ENCODE data around the gene POC1A. TPM values are rescaled to one million over a fixed set of nuclear protein-coding genes. Genes with fewer than 3 reads are reported as not detected.

The POC1A gene
- total and polyA plus RNA-seq, 10 of the 15 experiments (the other 5 are each of a cell fraction or from before 2014, with no cell fraction given) = 8.5 to 49.8 (median 23.5) TPM

GRCh38 chr3:52093756-52094545 is 60.3 kb downstream of the POC1A start (continued):
- TF ChIP-seq MEF2B (IDR thresholded peaks at IDR 0.05; ENCODE audit: partially characterized antibody, poor library complexity, severe bottlenecking) = no peak
- no peak for TF ChIP-seq NR2C1 (IDR thresholded peaks at IDR 0.05)
- TF ChIP-seq TCF12 (IDR thresholded peaks at IDR 0.05; ENCODE audit: low read depth, low read length) = no peak
- no peak for TF ChIP-seq NRF1 (conservative IDR thresholded peaks at IDR 0.05; ENCODE audit: low read depth, low read length)

GRCh38 chr3:52092891-52093290 is 61.3 kb downstream of the POC1A start:
- FAIRE-seq (no peak), ATAC-seq (no peak), DNase-seq (ENCODE audit: low read depth, low spot score) (no peak)
- BruUV-seq (replicated peaks) = no TSS peak
- no peak overlapping the region for H3K9ac ChIP-seq (ENCODE audit: control insufficient read depth, insufficient read depth, low read length)
- H3K27me3 ChIP-seq (replicated peaks in 1 of 2; ENCODE audit: control insufficient read depth in 2 of 2, insufficient read depth in 2 of 2, low read length in 1 of 2) = no peaks in the 10 kb centered on the region
- no peak overlapping the region for H2AFZ ChIP-seq (ENCODE audit: control insufficient read depth, low read depth, low read length)
- no peaks in the 10 kb centered on the region for H3K9me3 ChIP-seq (replicated peaks; ENCODE audit: control insufficient read depth, insufficient read depth, low read length)
- no peak overlapping the region for H3K4me2 ChIP-seq (ENCODE audit: control insufficient read depth, insufficient read depth)
- intact Hi-C loops (cut with micrococcal nuclease; ENCODE audit: unreplicated experiment) = no loop called here
- H3K79me2 ChIP-seq (ENCODE audit: control insufficient read depth, insufficient read depth, low read length) = no peaks in the 10 kb centered on the region
- ChIA-PET CTCF (no interaction called here), RAD21 (ENCODE audit: unreplicated experiment) (no interaction called here), SMC1A (ENCODE audit: uncharacterized antibody, unreplicated experiment) (no interaction called here), POLR2A (no interaction called here)
- H3K4me3 ChIP-seq = no peak overlapping the region
- H3K4me1 ChIP-seq (ENCODE audit: control insufficient read depth, insufficient read depth, low read length) = peaks cover 4% of the 10 kb centered on the region
- H3K36me3 ChIP-seq (ENCODE audit: control insufficient read depth in 2 of 2, insufficient read depth in 2 of 2, low read length in 1 of 2) = peaks cover 0 to 17% of the 10 kb centered on the region in 2 experiments; a peak in 3 of 4 replicates
- H4K20me1 ChIP-seq (ENCODE audit: control insufficient read depth, insufficient read depth) = no peaks in the 10 kb centered on the region
- WGBS (ENCODE audit: insufficient coverage, insufficient replicate concordance, low lambda C conversion rate, missing lambda C conversion rate) = 96% methylated on average over 7 of the region's 7 CpGs
- in situ Hi-C loops (cut with MboI) = no loop called here
- H3K27ac ChIP-seq (ENCODE audit: control insufficient read depth, insufficient read depth) = no peak overlapping the region
- no peak for TF ChIP-seq CEBPB (IDR thresholded peaks at IDR 0.05; ENCODE audit: borderline replicate concordance in 1 of 2, low read depth in 2 of 2, low read length in 2 of 2)
- TF ChIP-seq RB1 (IDR thresholded peaks at IDR 0.05; ENCODE audit: borderline replicate concordance) = no peak
- no peak for TF ChIP-seq ZBTB40 (IDR thresholded peaks at IDR 0.05; ENCODE audit: borderline replicate concordance)
- no peak for TF ChIP-seq POU2F2 (IDR thresholded peaks at IDR 0.05; ENCODE audit: borderline replicate concordance, low read depth, low read length)
- TF ChIP-seq HDAC2 (IDR thresholded peaks at IDR 0.05) = no peak
- TF ChIP-seq SMAD1 (IDR thresholded peaks at IDR 0.05; ENCODE audit: low read depth, partially characterized antibody) = no peak
- TF ChIP-seq CREB1 (IDR thresholded peaks at IDR 0.05; ENCODE audit: low read depth) = no peak
- no peak for TF ChIP-seq ZZZ3 (IDR thresholded peaks at IDR 0.05; ENCODE audit: control insufficient read depth, insufficient read length, low read depth)
- TF ChIP-seq ZNF622 (IDR thresholded peaks at IDR 0.05) = no peak
- TF ChIP-seq ZBTB11 (CRISPR knock-in tag; IDR thresholded peaks at IDR 0.05) = no peak

Measured in GM12878 (cell line).